ENCODE results near the gene POLR1D.

- TF ChIP-seq POLR2A (IDR thresholded peaks at IDR 0.05) (no peak), CTCF (IDR thresholded peaks at IDR 0.05) (no peak), POLR2AphosphoS5 (IDR thresholded peaks at IDR 0.05) (no peak)
These were observed 14.6 kb upstream of the POLR1D start for GRCh38 chr13:27607125-27607524.

All from prostate gland (tissue), 2 donors.